HEK293 (cell line): ENCODE results near the gene FOXO3.

Experiments used
- CTCF ChIA-PET: fragments of 350-600 bp; formaldehyde crosslinking; extraction: SDS; loops from one replicate; lab custom pipeline; 2021; ENCODE audit warnings: antibody characterized with exemption; lab: Yijun Ruan, JAX
- POLR2A ChIA-PET: fragments of 300-600 bp; formaldehyde crosslinking; extraction: SDS; loops from one replicate; lab custom pipeline; 2020; ENCODE audit warnings: antibody characterized with exemption, inconsistent platforms; lab: Yijun Ruan, JAX
- H3K27ac ChIP-seq: fragments of 200-500 bp; sonication (Bioruptor generic); 2 replicates; pipeline ENCODE4 v1.5.1; 2014; ENCODE audit warnings: low read depth, low read length, control low read depth, inconsistent platforms; ENCODE audit errors: extremely low read depth
- H3K36me3 ChIP-seq, 2 experiments: fragments of 200-500 bp in 1 of 2; sonication (Bioruptor generic) in 1 of 2; 1 replicate in 1 of 2; 2 replicates in 1 of 2; pipeline ENCODE4 v1.5.1; 2014 to 2017; ENCODE audit warnings: inconsistent platforms in 2 of 2, low read length in 2 of 2; ENCODE audit not compliant: control insufficient read depth in 2 of 2, insufficient read depth in 1 of 2
- H3K4me1 ChIP-seq: fragments of 200-500 bp; sonication (Bioruptor generic); 2 replicates; pipeline ENCODE4 v1.5.1; 2014; ENCODE audit warnings: mild to moderate bottlenecking, low read length, inconsistent platforms; ENCODE audit not compliant: control insufficient read depth, insufficient read depth
- H3K4me3 ChIP-seq: 2 replicates; pipeline ENCODE4 v1.5.1; 2011; ENCODE audit warnings: low read depth, mild to moderate bottlenecking, control low read depth, low read length, moderate library complexity
- H3K9me3 ChIP-seq: fragments of 200-500 bp; sonication (Bioruptor generic); 2 replicates; pipeline ENCODE4 v1.5.1; 2014; ENCODE audit warnings: low read depth, low read length, inconsistent platforms; ENCODE audit not compliant: control insufficient read depth, insufficient read depth
- GFI1B ChIP-seq: fragments of 450-650 bp; formaldehyde crosslinking; IDR thresholded peaks from 2 replicates; pipeline ENCODE4 v1.5.1; 2016; ENCODE audit warnings: missing biosample characterization, missing genetic modification characterization
- GLI2 ChIP-seq: fragments of 450-650 bp; formaldehyde crosslinking; IDR thresholded peaks from 2 replicates; pipeline ENCODE4; 2017; ENCODE audit warnings: missing biosample characterization, missing genetic modification characterization, low read depth, borderline replicate concordance
- MZF1 ChIP-seq: fragments of 450-650 bp; formaldehyde crosslinking; IDR thresholded peaks from 2 replicates; pipeline ENCODE4 v1.5.1; 2017; ENCODE audit warnings: missing biosample characterization, missing genetic modification characterization, borderline replicate concordance
- OSR2 ChIP-seq: fragments of 450-650 bp; formaldehyde crosslinking; IDR thresholded peaks from 2 replicates; pipeline ENCODE4 v1.5.1; 2016; ENCODE audit warnings: missing biosample characterization, missing genetic modification characterization
- ZBTB7A ChIP-seq: fragments of 450-650 bp; formaldehyde crosslinking; IDR thresholded peaks from 2 replicates; pipeline ENCODE4 v1.5.1; 2016; ENCODE audit warnings: low read depth, missing biosample characterization, missing genetic modification characterization
- ZFP3 ChIP-seq: fragments of 450-650 bp; formaldehyde crosslinking; IDR thresholded peaks from 2 replicates; pipeline ENCODE4 v1.5.1; 2016; ENCODE audit warnings: low read depth, missing biosample characterization, missing genetic modification characterization
- ZNF112 ChIP-seq: fragments of 450-650 bp; formaldehyde crosslinking; IDR thresholded peaks from 2 replicates; pipeline ENCODE4 v1.5.0; 2017; ENCODE audit warnings: missing biosample characterization, missing genetic modification characterization
- ZNF133 ChIP-seq: fragments of 450-650 bp; formaldehyde crosslinking; IDR thresholded peaks from 2 replicates; pipeline ENCODE4 v1.5.1; 2016; ENCODE audit warnings: missing biosample characterization, missing genetic modification characterization
- ZNF292 ChIP-seq: fragments of 450-650 bp; formaldehyde crosslinking; IDR thresholded peaks from 2 replicates; pipeline ENCODE4 v1.5.1; 2016; ENCODE audit warnings: low read depth, missing biosample characterization, missing genetic modification characterization, borderline replicate concordance
- ZNF529 ChIP-seq: fragments of 450-650 bp; formaldehyde crosslinking; IDR thresholded peaks from 2 replicates; pipeline ENCODE4 v1.5.1; 2017; ENCODE audit warnings: missing genetic modification characterization, missing biosample characterization; ENCODE audit not compliant: insufficient replicate concordance
- ZNF596 ChIP-seq: fragments of 450-650 bp; IDR thresholded peaks from 2 replicates; pipeline ENCODE4 v1.5.0; 2018; ENCODE audit warnings: missing biosample characterization, mild to moderate bottlenecking, missing genetic modification characterization, moderate library complexity
- ZNF610 ChIP-seq: fragments of 450-650 bp; formaldehyde crosslinking; IDR thresholded peaks from 2 replicates; pipeline ENCODE4 v1.5.1; 2016; ENCODE audit warnings: missing biosample characterization, missing genetic modification characterization, borderline replicate concordance
- ZNF654 ChIP-seq: fragments of 450-650 bp; formaldehyde crosslinking; IDR thresholded peaks from 2 replicates; pipeline ENCODE4 v1.5.1; 2016; ENCODE audit warnings: low read depth, missing biosample characterization, missing genetic modification characterization
- TF ChIP-seq, protein P1 (sequence below): fragments of 450-650 bp; formaldehyde crosslinking; optimal IDR thresholded peaks from 2 replicates; pipeline ENCODE3; 2016; ENCODE audit warnings: missing biosample characterization, mild to moderate bottlenecking, missing genetic modification characterization
- TF ChIP-seq, protein P2 (sequence below): fragments of 450-650 bp; formaldehyde crosslinking; IDR thresholded peaks from 2 replicates; pipeline ENCODE4 v1.5.1; 2017; ENCODE audit warnings: missing biosample characterization, missing genetic modification characterization
- TF ChIP-seq, protein P3 (sequence below): fragments of 450-650 bp; formaldehyde crosslinking; IDR thresholded peaks from 2 replicates; pipeline ENCODE4 v1.5.1; 2017; ENCODE audit warnings: missing biosample characterization, mild to moderate bottlenecking, missing genetic modification characterization, moderate library complexity
- TF ChIP-seq, protein P4 (sequence below): fragments of 450-650 bp; formaldehyde crosslinking; IDR thresholded peaks from 2 replicates; pipeline ENCODE4 v1.5.1; 2016; ENCODE audit warnings: missing biosample characterization, missing genetic modification characterization, borderline replicate concordance
- TF ChIP-seq, protein P5 (sequence below): fragments of 450-650 bp; formaldehyde crosslinking; IDR thresholded peaks from 2 replicates; pipeline ENCODE4 v1.5.1; 2016; ENCODE audit warnings: missing biosample characterization, missing genetic modification characterization

FOXO3 gene

DNA sequence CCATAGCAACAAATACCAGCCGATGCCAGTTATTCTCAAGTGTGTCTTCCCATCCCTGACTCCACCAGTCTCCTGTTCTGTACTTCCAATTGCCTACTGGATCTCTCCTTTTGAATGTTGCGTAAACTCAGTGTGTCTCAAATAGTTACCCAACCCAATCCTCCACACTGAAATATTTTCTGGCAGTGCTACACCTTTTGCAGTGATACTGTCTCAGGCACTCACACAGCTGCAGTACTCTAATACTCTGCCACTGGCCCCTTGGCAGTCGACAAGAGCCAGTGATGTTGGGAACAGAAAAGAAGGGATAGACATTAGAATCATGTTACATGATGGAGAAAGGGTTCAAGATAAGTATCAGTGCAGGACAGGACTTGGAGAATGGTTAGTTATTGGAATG lies 31.8 kb upstream of the FOXO3 start:
- no peak overlapping the region for H3K27ac ChIP-seq
- CTCF ChIA-PET = interaction anchor here (0.6 to 5.9 kb wide), 10 partner anchors 9 to 548 kb away, joined by 3 to 39 read pairs (median 4); no protein-coding TSS in a partner anchor
- POLR2A ChIA-PET = interaction anchor here (0.6 kb wide), 1 partner anchor 567 kb away, joined by 3 read pairs; the partner anchor contains the start of gene CEP57L1

DNA sequence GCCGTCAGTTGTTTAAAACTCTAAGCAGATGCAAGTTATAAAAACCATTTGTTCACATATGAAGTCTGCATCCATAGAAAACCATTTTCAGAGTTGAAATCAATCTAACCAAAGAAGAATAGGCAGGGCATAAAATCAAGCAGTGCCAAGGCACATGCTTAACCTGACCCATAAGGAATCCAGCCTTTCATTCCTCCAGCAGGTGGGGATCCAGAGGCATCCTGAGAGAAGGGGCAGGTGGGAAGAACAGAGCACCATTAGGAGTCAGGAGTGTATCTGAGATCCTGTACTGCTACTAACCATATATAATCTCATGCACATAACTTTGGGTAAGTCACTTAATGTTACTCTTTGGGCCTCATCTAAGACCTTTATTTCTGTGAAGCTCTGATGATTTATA lies 29.4 kb upstream of the FOXO3 start:
- no peak overlapping the region for H3K27ac ChIP-seq
- no peaks in the 10 kb centered on the region for H3K36me3 ChIP-seq
- H3K4me1 ChIP-seq = no peaks in the 10 kb centered on the region
- ChIA-PET CTCF (interaction anchor here (1.0 to 4.8 kb wide), 5 partner anchors 10 to 540 kb away, joined by 3 to 21 read pairs (median 3); no protein-coding TSS in a partner anchor), POLR2A (no interaction called here)
- no peaks in the 10 kb centered on the region for H3K9me3 ChIP-seq
- H3K4me3 ChIP-seq = no peak overlapping the region
- TF ChIP-seq ZBTB7A = no peak
- TF ChIP-seq ZNF654 (tag by site-specific recombination) = peak; percentile 20
- TF ChIP-seq MZF1 (tag by site-specific recombination) = peak; percentile 30; the same call in 1 of the 2 replicates

More for the DNA sequence above, 31.8 kb upstream of the FOXO3 start:
- Histone ChIP-seq H3K9me3 (no peaks in the 10 kb centered on the region), H3K4me3 (no peak overlapping the region), H3K36me3 (no peaks in the 10 kb centered on the region), H3K4me1 (no peaks in the 10 kb centered on the region)
- TF ChIP-seq ZNF292 (tag by site-specific recombination) (no peak), GLI2 (tag by site-specific recombination) (no peak), ZNF610 (tag by site-specific recombination) (no peak), ZNF112 (tag by site-specific recombination) (no peak), GFI1B (no peak), ZFP3 (no peak), ZNF529 (no peak), OSR2 (no peak), ZNF133 (tag by site-specific recombination) (no peak), ZNF596 (tag by site-specific recombination) (no peak)
- TF ChIP-seq, protein P1, sequence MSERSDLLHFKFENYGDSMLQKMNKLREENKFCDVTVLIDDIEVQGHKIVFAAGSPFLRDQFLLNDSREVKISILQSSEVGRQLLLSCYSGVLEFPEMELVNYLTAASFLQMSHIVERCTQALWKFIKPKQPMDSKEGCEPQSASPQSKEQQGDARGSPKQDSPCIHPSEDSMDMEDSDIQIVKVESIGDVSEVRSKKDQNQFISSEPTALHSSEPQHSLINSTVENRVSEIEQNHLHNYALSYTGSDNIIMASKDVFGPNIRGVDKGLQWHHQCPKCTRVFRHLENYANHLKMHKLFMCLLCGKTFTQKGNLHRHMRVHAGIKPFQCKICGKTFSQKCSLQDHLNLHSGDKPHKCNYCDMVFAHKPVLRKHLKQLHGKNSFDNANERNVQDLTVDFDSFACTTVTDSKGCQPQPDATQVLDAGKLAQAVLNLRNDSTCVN (tag by site-specific recombination) = no peak
- TF ChIP-seq, protein P2, sequence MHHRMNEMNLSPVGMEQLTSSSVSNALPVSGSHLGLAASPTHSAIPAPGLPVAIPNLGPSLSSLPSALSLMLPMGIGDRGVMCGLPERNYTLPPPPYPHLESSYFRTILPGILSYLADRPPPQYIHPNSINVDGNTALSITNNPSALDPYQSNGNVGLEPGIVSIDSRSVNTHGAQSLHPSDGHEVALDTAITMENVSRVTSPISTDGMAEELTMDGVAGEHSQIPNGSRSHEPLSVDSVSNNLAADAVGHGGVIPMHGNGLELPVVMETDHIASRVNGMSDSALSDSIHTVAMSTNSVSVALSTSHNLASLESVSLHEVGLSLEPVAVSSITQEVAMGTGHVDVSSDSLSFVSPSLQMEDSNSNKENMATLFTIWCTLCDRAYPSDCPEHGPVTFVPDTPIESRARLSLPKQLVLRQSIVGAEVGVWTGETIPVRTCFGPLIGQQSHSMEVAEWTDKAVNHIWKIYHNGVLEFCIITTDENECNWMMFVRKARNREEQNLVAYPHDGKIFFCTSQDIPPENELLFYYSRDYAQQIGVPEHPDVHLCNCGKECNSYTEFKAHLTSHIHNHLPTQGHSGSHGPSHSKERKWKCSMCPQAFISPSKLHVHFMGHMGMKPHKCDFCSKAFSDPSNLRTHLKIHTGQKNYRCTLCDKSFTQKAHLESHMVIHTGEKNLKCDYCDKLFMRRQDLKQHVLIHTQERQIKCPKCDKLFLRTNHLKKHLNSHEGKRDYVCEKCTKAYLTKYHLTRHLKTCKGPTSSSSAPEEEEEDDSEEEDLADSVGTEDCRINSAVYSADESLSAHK (tag by site-specific recombination) = no peak
- TF ChIP-seq, protein P3, sequence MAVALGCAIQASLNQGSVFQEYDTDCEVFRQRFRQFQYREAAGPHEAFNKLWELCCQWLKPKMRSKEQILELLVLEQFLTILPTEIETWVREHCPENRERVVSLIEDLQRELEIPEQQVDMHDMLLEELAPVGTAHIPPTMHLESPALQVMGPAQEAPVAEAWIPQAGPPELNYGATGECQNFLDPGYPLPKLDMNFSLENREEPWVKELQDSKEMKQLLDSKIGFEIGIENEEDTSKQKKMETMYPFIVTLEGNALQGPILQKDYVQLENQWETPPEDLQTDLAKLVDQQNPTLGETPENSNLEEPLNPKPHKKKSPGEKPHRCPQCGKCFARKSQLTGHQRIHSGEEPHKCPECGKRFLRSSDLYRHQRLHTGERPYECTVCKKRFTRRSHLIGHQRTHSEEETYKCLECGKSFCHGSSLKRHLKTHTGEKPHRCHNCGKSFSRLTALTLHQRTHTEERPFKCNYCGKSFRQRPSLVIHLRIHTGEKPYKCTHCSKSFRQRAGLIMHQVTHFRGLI (tag by site-specific recombination) = no peak
- TF ChIP-seq, protein P4, sequence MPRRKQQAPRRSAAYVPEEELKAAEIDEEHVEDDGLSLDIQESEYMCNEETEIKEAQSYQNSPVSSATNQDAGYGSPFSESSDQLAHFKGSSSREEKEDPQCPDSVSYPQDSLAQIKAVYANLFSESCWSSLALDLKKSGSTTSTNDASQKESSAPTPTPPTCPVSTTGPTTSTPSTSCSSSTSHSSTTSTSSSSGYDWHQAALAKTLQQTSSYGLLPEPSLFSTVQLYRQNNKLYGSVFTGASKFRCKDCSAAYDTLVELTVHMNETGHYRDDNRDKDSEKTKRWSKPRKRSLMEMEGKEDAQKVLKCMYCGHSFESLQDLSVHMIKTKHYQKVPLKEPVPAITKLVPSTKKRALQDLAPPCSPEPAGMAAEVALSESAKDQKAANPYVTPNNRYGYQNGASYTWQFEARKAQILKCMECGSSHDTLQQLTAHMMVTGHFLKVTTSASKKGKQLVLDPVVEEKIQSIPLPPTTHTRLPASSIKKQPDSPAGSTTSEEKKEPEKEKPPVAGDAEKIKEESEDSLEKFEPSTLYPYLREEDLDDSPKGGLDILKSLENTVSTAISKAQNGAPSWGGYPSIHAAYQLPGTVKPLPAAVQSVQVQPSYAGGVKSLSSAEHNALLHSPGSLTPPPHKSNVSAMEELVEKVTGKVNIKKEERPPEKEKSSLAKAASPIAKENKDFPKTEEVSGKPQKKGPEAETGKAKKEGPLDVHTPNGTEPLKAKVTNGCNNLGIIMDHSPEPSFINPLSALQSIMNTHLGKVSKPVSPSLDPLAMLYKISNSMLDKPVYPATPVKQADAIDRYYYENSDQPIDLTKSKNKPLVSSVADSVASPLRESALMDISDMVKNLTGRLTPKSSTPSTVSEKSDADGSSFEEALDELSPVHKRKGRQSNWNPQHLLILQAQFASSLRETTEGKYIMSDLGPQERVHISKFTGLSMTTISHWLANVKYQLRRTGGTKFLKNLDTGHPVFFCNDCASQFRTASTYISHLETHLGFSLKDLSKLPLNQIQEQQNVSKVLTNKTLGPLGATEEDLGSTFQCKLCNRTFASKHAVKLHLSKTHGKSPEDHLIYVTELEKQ (tag by site-specific recombination) = no peak
- TF ChIP-seq, protein P5, sequence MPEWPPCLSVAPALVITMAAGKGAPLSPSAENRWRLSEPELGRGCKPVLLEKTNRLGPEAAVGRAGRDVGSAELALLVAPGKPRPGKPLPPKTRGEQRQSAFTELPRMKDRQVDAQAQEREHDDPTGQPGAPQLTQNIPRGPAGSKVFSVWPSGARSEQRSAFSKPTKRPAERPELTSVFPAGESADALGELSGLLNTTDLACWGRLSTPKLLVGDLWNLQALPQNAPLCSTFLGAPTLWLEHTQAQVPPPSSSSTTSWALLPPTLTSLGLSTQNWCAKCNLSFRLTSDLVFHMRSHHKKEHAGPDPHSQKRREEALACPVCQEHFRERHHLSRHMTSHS (tag by site-specific recombination) = no peak
